Esophagus squamous epithelium (tissue), 5 donors: ENCODE data around the gene CDK18. TPM values are rescaled to one million over a fixed set of nuclear protein-coding genes. Genes with fewer than 3 reads are reported as not detected.

Experiments used
- DNase-seq: peaks from one replicate; lab custom pipeline; 2025; lab: John Stamatoyannopoulos, UW
- H3K27ac ChIP-seq, 4 donors: fragments of 200-600 bp; sonication (generic); one replicate each; pipeline ENCODE4 v1.5.1; 2016 to 2019; ENCODE audit warnings: mild to moderate bottlenecking in 1 of 4
- H3K27me3 ChIP-seq, 4 donors: fragments of 200-600 bp; sonication (generic); 1 replicate in 3 of 4; 2 replicates in 1 of 4; pipeline versions ENCODE4 v1.5.1 to v1.6.0; 2017 to 2021; ENCODE audit warnings: antibody characterized with exemption in 1 of 4
- H3K36me3 ChIP-seq, 3 donors: fragments of 200-600 bp; sonication (generic); one replicate each; pipeline ENCODE4 v1.5.1; 2016 to 2019
- H3K4me1 ChIP-seq, 3 donors: fragments of 200-600 bp; sonication (generic); one replicate each; pipeline ENCODE4 v1.5.1; 2017 to 2019
- H3K4me3 ChIP-seq, 4 donors: fragments of 200-600 bp; sonication (generic); 1 replicate in 3 of 4; 2 replicates in 1 of 4; pipeline ENCODE4 v1.5.1; 2016 to 2019; ENCODE audit warnings: mild to moderate bottlenecking in 2 of 4, moderate library complexity in 1 of 4
- H3K9me3 ChIP-seq, 3 donors: fragments of 200-600 bp; sonication (generic); one replicate each; pipeline ENCODE4 v1.5.1; 2016 to 2019
- POLR2A ChIP-seq, 4 donors: fragments of 450-650 bp; IDR thresholded peaks; one replicate each; pipeline ENCODE4 v1.6.1; 2017; ENCODE audit warnings: antibody characterized with exemption in 4 of 4, mild to moderate bottlenecking in 4 of 4, moderate library complexity in 3 of 4
- WGBS, 2 donors: methylation state at CpG; one replicate each; pipeline ENCODE4 v1.1.5; 2018; 5-methylcytosine and 5-hydroxymethylcytosine counted together
- intact Hi-C: fragments of 100-400 bp; cut with DNase I; formaldehyde crosslinking; loops from one replicate; pipeline ENCODE4 v1.15.0; 2022
- total RNA-seq, 4 donors: library from RNA; depleted of rRNA; stranded (reverse); fragments of >200 nt; gene quantifications; one replicate each; pipeline ENCODE4 v1.1.0, GENCODE V29; 2016
- TF ChIP-seq, protein P1 (sequence below), 6 experiments: fragments of 450-650 bp in 4 of 6; fragments of 200-600 bp in 2 of 6; sonication (generic) in 2 of 6; IDR thresholded peaks; one replicate each; pipeline ENCODE4 v1.5.1; 2016 to 2019; ENCODE audit warnings: antibody characterized with exemption in 6 of 6, mild to moderate bottlenecking in 4 of 6, moderate library complexity in 4 of 6
- donor health status: DM: yes; HTN: yes; CAD: no.

The CDK18 gene
- total RNA-seq, 4 donors from 2014 or later = 2.5 to 10.7 (median 6.3) TPM

- Histone ChIP-seq H3K9me3 (peaks cover 0 to 12% (median 7%) of the 10 kb centered on the region in 3 donors), H3K4me1 (peaks cover 4 to 24% (median 8%) of the 10 kb centered on the region in 3 donors), H3K27me3 (peaks cover 0 to 33% (median 0%) of the 10 kb centered on the region in 4 donors), H3K4me3 (no peak overlapping the region), H3K36me3 (no peaks in the 10 kb centered on the region), H3K27ac (no peak overlapping the region)
- no peak for DNase-seq
- intact Hi-C loops = no loop called here
- no peak for TF ChIP-seq POLR2A (IDR thresholded peaks at IDR 0.05)
- TF ChIP-seq, protein P1, sequence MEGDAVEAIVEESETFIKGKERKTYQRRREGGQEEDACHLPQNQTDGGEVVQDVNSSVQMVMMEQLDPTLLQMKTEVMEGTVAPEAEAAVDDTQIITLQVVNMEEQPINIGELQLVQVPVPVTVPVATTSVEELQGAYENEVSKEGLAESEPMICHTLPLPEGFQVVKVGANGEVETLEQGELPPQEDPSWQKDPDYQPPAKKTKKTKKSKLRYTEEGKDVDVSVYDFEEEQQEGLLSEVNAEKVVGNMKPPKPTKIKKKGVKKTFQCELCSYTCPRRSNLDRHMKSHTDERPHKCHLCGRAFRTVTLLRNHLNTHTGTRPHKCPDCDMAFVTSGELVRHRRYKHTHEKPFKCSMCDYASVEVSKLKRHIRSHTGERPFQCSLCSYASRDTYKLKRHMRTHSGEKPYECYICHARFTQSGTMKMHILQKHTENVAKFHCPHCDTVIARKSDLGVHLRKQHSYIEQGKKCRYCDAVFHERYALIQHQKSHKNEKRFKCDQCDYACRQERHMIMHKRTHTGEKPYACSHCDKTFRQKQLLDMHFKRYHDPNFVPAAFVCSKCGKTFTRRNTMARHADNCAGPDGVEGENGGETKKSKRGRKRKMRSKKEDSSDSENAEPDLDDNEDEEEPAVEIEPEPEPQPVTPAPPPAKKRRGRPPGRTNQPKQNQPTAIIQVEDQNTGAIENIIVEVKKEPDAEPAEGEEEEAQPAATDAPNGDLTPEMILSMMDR (IDR thresholded peaks at IDR 0.05) = no peak
- 85 to 91% methylated on average over 1 of the region's 1 CpG for WGBS, 2 donors
Observed at GRCh38 chr1:205561501-205562203, 57.2 kb downstream of the CDK18 start.

DNA sequence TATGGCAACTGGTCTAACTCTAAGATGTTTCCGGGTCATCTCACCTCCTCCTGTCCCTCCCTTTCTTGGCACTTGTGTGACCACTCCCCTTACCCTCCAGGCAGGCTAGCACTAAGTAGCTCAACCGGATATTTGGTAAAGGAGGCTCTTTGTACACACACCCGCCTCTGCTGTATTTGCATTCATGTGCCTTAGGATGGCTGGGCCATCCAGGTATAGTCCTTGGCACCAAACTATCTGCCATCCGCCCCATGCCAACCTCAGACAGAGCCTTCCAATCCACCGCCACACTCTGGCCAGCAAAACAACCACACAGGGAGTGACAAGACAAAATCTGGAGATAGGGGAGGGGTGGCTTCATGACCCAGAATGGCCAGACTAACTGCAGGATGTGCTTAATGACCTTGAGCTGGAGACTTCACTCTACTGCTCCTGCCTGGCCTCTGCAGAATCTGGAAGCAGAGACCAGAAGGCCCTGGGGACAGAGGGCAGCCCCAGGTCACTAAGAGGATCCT, 59.5 kb downstream of the CDK18 start:
- WGBS, 2 donors = 16 to 36% methylated on average over 3 of the region's 5 CpGs
- peaks cover 0 to 51% (median 1%) of the 10 kb centered on the region in 4 donors for H3K27me3 ChIP-seq
- H3K4me1 ChIP-seq = peaks cover 7 to 30% (median 14%) of the 10 kb centered on the region in 3 donors
- intact Hi-C loops = no loop called here
- no peak overlapping the region for H3K4me3 ChIP-seq
- no peak for DNase-seq
- peak overlapping the region in 2 of 4 donors; percentile 25 to 42 for H3K27ac ChIP-seq
- no peak for TF ChIP-seq POLR2A (IDR thresholded peaks at IDR 0.05)
- TF ChIP-seq, protein P1 (IDR thresholded peaks at IDR 0.05) = no peak
- no peaks in the 10 kb centered on the region for H3K36me3 ChIP-seq
- H3K9me3 ChIP-seq = peaks cover 0 to 12% (median 7%) of the 10 kb centered on the region in 3 donors

DNA sequence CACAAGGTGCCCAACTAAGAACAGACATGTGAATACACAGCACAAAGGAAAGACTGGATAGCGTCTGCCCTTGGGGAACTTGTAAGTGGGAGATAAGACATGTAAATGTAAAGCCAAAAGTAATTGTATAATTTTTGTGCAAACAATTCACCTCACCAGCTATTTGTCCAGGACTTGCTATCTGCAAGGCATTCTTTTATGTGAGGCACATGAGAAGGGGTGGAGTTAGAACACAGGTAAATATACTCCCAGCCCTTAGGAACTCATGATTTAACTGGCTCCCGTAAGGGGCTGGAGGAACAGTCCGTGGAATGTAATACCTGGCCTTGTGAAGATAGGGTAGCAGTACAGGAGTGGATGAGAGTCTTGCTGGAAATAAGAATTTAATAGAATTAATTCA, 61.3 kb downstream of the CDK18 start:
- DNase-seq = no peak
- no peak overlapping the region for H3K27ac ChIP-seq
- 38 to 67% methylated on average over 3 of the region's 3 CpGs for WGBS, 2 donors
- H3K4me1 ChIP-seq = peaks cover 7 to 37% (median 20%) of the 10 kb centered on the region in 3 donors
- TF ChIP-seq, protein P1 (IDR thresholded peaks at IDR 0.05) = no peak
- no peak for TF ChIP-seq POLR2A (IDR thresholded peaks at IDR 0.05)
- H3K27me3 ChIP-seq = peaks cover 0 to 70% (median 1%) of the 10 kb centered on the region in 4 donors
- intact Hi-C loops = no loop called here
- H3K9me3 ChIP-seq = peaks cover 0 to 12% (median 7%) of the 10 kb centered on the region in 3 donors
- no peak overlapping the region for H3K4me3 ChIP-seq
- H3K36me3 ChIP-seq = no peaks in the 10 kb centered on the region

DNA sequence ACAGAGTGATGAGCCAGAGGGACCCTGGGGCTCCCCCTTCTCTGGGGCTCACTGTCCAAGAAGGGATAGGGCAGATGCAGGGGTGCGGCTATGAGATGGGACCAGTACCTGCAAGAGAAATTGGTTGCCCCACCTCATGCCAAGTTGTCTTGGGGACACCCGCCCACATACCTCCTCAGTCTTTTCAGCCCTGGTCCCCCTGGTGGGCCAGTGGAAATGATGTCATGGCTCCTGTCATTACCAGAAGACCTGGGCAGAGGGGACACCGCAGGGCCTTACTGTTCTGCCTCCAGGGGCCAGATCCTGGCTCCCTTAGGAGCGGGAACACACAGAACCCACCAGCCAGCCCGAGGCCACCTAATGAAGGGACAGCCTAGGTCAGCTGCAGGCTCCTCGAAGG, 63.2 kb downstream of the CDK18 start:
- no peaks in the 10 kb centered on the region for H3K36me3 ChIP-seq
- H3K4me3 ChIP-seq = no peak overlapping the region
- DNase-seq = no peak
- H3K27me3 ChIP-seq = peaks cover 0 to 79% (median 1%) of the 10 kb centered on the region in 4 donors
- intact Hi-C loops = no loop called here
- TF ChIP-seq, protein P1 (IDR thresholded peaks at IDR 0.05) = no peak
- TF ChIP-seq POLR2A (IDR thresholded peaks at IDR 0.05) = no peak
- WGBS, 2 donors = 86 to 92% methylated on average over 2 to 6 of the region's 6 CpGs
- peaks cover 7 to 37% (median 20%) of the 10 kb centered on the region in 3 donors for H3K4me1 ChIP-seq
- no peaks in the 10 kb centered on the region for H3K9me3 ChIP-seq
- no peak overlapping the region for H3K27ac ChIP-seq

DNA sequence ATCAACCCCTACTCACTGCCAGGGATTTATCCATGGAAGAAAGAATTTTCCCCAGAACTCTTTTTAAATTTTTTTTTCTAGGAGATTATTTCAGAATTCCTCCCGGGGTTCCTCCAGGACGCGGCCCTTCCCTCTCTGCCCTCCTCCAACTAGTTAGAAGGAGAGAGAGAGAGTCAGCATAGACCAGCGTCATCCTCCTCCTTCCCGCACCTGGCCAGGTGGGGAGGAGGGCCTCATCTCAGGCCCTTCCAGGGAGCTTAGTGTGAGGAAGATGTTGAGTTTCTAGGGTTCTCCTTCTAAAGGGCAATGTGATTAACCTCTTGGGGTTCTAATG, 63.6 kb downstream of the CDK18 start:
- DNase-seq = no peak
- H3K27ac ChIP-seq = no peak overlapping the region
- H3K27me3 ChIP-seq = peaks cover 0 to 79% (median 1%) of the 10 kb centered on the region in 4 donors
- no peaks in the 10 kb centered on the region for H3K9me3 ChIP-seq
- peak overlapping the region in 1 of 4 donors; percentile 67 for H3K4me3 ChIP-seq
- TF ChIP-seq POLR2A (IDR thresholded peaks at IDR 0.05) = no peak
- TF ChIP-seq, protein P1 (IDR thresholded peaks at IDR 0.05) = no peak
- H3K36me3 ChIP-seq = no peaks in the 10 kb centered on the region
- peaks cover 7 to 37% (median 20%) of the 10 kb centered on the region in 3 donors for H3K4me1 ChIP-seq
- WGBS, 2 donors = 50 to 58% methylated on average over 2 to 5 of the region's 5 CpGs
- intact Hi-C loops = no loop called here
